ENCODE results near the gene PEX11A.
A peak's percentile ranks its signal among the peaks of the same experiment; 100 is the strongest.

The PEX11A gene

GRCh38 chr15:89669309-89669865 lies 21.2 kb downstream of the PEX11A start (continued):
- TF ChIP-seq, protein P1, sequence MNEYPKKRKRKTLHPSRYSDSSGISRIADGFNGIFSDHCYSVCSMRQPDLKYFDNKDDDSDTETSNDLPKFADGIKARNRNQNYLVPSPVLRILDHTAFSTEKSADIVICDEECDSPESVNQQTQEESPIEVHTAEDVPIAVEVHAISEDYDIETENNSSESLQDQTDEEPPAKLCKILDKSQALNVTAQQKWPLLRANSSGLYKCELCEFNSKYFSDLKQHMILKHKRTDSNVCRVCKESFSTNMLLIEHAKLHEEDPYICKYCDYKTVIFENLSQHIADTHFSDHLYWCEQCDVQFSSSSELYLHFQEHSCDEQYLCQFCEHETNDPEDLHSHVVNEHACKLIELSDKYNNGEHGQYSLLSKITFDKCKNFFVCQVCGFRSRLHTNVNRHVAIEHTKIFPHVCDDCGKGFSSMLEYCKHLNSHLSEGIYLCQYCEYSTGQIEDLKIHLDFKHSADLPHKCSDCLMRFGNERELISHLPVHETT (tag by site-specific recombination; IDR thresholded peaks at IDR 0.05): no peak
- TF ChIP-seq BCL11A (tag by site-specific recombination; IDR thresholded peaks at IDR 0.05; ENCODE audit: low read depth) (no peak), ZSCAN30 (tag by site-specific recombination; IDR thresholded peaks at IDR 0.05) (no peak)

DNA sequence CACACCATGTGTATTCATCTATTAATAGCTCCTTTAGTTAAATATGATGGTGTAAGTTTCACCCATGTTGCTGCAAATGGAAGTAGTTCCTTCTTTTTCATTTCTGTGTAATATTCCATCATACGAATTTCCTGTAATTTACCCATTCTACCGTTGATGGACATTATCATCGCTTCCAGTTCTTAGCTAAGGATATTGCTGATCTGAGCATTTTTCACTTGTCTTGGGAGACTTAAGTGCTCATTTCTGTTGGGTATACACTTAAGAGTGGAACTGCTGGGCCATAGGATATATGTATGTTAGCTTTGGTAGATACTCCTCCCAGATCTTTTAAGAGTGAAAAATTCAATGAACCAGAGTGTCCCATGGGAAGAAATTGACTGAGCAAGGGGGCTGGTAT lies 22.4 kb downstream of the PEX11A start:
- Histone ChIP-seq H3K27ac (ENCODE audit: extremely low read depth, low read depth, low read length) (no peak overlapping the region), H3K9me3 (ENCODE audit: control insufficient read depth, insufficient read depth, low read depth, low read length) (no peaks in the 10 kb centered on the region), H3K36me3 (ENCODE audit: control insufficient read depth in 2 of 2, insufficient read depth in 1 of 2, low read length in 2 of 2) (no peaks in the 10 kb centered on the region), H3K4me3 (ENCODE audit: low read depth, low read length) (no peak overlapping the region), H3K4me1 (ENCODE audit: control insufficient read depth, insufficient read depth, low read length) (no peaks in the 10 kb centered on the region)
- ChIA-PET CTCF (interaction anchor here (0.6 to 1.3 kb wide), 2 partner anchors 21 to 596 kb away, joined by 3 to 4 read pairs; no protein-coding TSS in a partner anchor), POLR2A (no interaction called here)
- TF ChIP-seq, protein P2, sequence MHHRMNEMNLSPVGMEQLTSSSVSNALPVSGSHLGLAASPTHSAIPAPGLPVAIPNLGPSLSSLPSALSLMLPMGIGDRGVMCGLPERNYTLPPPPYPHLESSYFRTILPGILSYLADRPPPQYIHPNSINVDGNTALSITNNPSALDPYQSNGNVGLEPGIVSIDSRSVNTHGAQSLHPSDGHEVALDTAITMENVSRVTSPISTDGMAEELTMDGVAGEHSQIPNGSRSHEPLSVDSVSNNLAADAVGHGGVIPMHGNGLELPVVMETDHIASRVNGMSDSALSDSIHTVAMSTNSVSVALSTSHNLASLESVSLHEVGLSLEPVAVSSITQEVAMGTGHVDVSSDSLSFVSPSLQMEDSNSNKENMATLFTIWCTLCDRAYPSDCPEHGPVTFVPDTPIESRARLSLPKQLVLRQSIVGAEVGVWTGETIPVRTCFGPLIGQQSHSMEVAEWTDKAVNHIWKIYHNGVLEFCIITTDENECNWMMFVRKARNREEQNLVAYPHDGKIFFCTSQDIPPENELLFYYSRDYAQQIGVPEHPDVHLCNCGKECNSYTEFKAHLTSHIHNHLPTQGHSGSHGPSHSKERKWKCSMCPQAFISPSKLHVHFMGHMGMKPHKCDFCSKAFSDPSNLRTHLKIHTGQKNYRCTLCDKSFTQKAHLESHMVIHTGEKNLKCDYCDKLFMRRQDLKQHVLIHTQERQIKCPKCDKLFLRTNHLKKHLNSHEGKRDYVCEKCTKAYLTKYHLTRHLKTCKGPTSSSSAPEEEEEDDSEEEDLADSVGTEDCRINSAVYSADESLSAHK (tag by site-specific recombination; IDR thresholded peaks at IDR 0.05): no peak
- TF ChIP-seq ZNF146 (tag by site-specific recombination; IDR thresholded peaks at IDR 0.05): peak; percentile 78; the same call in 1 of the 2 replicates

- TF ChIP-seq MYNN (tag by site-specific recombination; IDR thresholded peaks at IDR 0.05; ENCODE audit: borderline replicate concordance) (no peak), ZNF830 (tag by site-specific recombination; IDR thresholded peaks at IDR 0.05; ENCODE audit: low read depth) (no peak), ELK4 (IDR thresholded peaks at IDR 0.05; ENCODE audit: borderline replicate concordance, low read depth, low read length) (no peak), ZNF433 (tag by site-specific recombination; IDR thresholded peaks at IDR 0.05; ENCODE audit: low read depth) (no peak), ZNF677 (tag by site-specific recombination; IDR thresholded peaks at IDR 0.05) (no peak), PRDM1 (tag by site-specific recombination; IDR thresholded peaks at IDR 0.05) (no peak), ZNF223 (tag by site-specific recombination; IDR thresholded peaks at IDR 0.05) (no peak), ZNF146 (tag by site-specific recombination; IDR thresholded peaks at IDR 0.05) (no peak), GLIS2 (tag by site-specific recombination; IDR thresholded peaks at IDR 0.05) (no peak), KLF8 (tag by site-specific recombination; IDR thresholded peaks at IDR 0.05) (no peak), ZNF155 (tag by site-specific recombination; IDR thresholded peaks at IDR 0.05) (no peak), ZNF571 (tag by site-specific recombination; IDR thresholded peaks at IDR 0.05) (no peak), SETDB1 (IDR thresholded peaks at IDR 0.05; ENCODE audit: insufficient read length, low read length) (no peak), IKZF3 (tag by site-specific recombination; IDR thresholded peaks at IDR 0.05) (no peak), ZNF335 (tag by site-specific recombination; conservative IDR thresholded peaks at IDR 0.05) (no peak), ZBTB8A (tag by site-specific recombination; IDR thresholded peaks at IDR 0.05) (no peak), ZNF561 (tag by site-specific recombination; IDR thresholded peaks at IDR 0.05; ENCODE audit: borderline replicate concordance) (no peak), ZNF510 (tag by site-specific recombination; IDR thresholded peaks at IDR 0.05; ENCODE audit: insufficient replicate concordance) (no peak), GLIS1 (tag by site-specific recombination; IDR thresholded peaks at IDR 0.05) (no peak)
- TF ChIP-seq, protein P3, sequence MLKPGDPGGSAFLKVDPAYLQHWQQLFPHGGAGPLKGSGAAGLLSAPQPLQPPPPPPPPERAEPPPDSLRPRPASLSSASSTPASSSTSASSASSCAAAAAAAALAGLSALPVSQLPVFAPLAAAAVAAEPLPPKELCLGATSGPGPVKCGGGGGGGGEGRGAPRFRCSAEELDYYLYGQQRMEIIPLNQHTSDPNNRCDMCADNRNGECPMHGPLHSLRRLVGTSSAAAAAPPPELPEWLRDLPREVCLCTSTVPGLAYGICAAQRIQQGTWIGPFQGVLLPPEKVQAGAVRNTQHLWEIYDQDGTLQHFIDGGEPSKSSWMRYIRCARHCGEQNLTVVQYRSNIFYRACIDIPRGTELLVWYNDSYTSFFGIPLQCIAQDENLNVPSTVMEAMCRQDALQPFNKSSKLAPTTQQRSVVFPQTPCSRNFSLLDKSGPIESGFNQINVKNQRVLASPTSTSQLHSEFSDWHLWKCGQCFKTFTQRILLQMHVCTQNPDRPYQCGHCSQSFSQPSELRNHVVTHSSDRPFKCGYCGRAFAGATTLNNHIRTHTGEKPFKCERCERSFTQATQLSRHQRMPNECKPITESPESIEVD (tag by site-specific recombination; IDR thresholded peaks at IDR 0.05): no peak
- no peaks in the 10 kb centered on the region for H3K9me3 ChIP-seq (ENCODE audit: control insufficient read depth, insufficient read depth, low read depth, low read length)
- no peaks in the 10 kb centered on the region for H3K36me3 ChIP-seq (ENCODE audit: control insufficient read depth in 2 of 2, insufficient read depth in 1 of 2, low read length in 2 of 2)
- no peak overlapping the region for H3K4me3 ChIP-seq (ENCODE audit: low read depth, low read length)
- H3K27ac ChIP-seq (ENCODE audit: extremely low read depth, low read depth, low read length): no peak overlapping the region
- no peaks in the 10 kb centered on the region for H3K4me1 ChIP-seq (ENCODE audit: control insufficient read depth, insufficient read depth, low read length)
- ChIA-PET POLR2A (no interaction called here), CTCF (no interaction called here)
Observed at GRCh38 chr15:89667706-89667960, 22.9 kb downstream of the PEX11A start.

Measured in HEK293 (cell line).